Right lobe of liver (tissue), 6 donors: ENCODE results near the gene TIGAR. TPM values are rescaled to one million over a fixed set of nuclear protein-coding genes. Genes with fewer than 3 reads are reported as not detected.

Source experiments
- ATAC-seq, 4 donors: fragments of 200-7000 bp; cut with Tn5 transposase; one replicate each; pipeline ENCODE4 v1.9.1; 2020; ENCODE audit warnings: mild to moderate bottlenecking in 4 of 4, moderate library complexity in 4 of 4
- DNase-seq, 3 donors: peaks; one replicate each; pipeline ENCODE4 v3.0.0-alpha.2; 2020
- H3K27ac ChIP-seq, 3 donors: fragments of 200-600 bp; one replicate each; pipeline ENCODE4 v1.8.0; 2022
- H3K27me3 ChIP-seq, 2 donors: fragments of 200-600 bp; one replicate each; pipeline ENCODE4 v1.8.0; 2022
- H3K36me3 ChIP-seq, 4 donors: fragments of 200-600 bp; sonication (generic) in 1 of 4; one replicate each; pipeline versions ENCODE4 v1.5.1 to v1.8.0; 2017 to 2022; ENCODE audit warnings: control low read depth in 1 of 4
- H3K4me1 ChIP-seq, 4 donors: fragments of 200-600 bp; sonication (generic) in 1 of 4; one replicate each; pipeline versions ENCODE4 v1.5.1 to v1.8.0; 2017 to 2022; ENCODE audit warnings: control low read depth in 1 of 4
- H3K4me3 ChIP-seq, 3 donors: fragments of 200-600 bp; one replicate each; pipeline ENCODE4 v1.8.0; 2022
- H3K9me3 ChIP-seq, 4 donors: fragments of 200-600 bp; sonication (generic) in 1 of 4; one replicate each; pipeline versions ENCODE4 v1.5.1 to v1.8.0; 2017 to 2022; ENCODE audit warnings: control low read depth in 1 of 4
- CTCF ChIP-seq, 4 donors: fragments of 200-600 bp in 3 of 4; fragments of 450-650 bp in 1 of 4; IDR thresholded peaks; one replicate each; pipeline versions ENCODE4 v1.5.1 to v1.8.0; 2016 to 2022; ENCODE audit warnings: antibody characterized with exemption in 4 of 4, mild to moderate bottlenecking in 2 of 4
- POLR2A ChIP-seq: fragments of 450-650 bp; IDR thresholded peaks from one replicate; pipeline ENCODE4 v1.6.1; 2017; ENCODE audit warnings: antibody characterized with exemption, mild to moderate bottlenecking
- WGBS: methylation state at CpG from one replicate; pipeline ENCODE4 v1.1.6; 2018; ENCODE audit warnings: low coverage, low lambda C conversion rate; ENCODE audit not compliant: insufficient coverage; ENCODE audit errors: missing lambda C conversion rate; 5-methylcytosine and 5-hydroxymethylcytosine counted together
- intact Hi-C, 2 donors: fragments of 100-400 bp; cut with DNase I; formaldehyde crosslinking; loops; one replicate each; pipeline versions ENCODE4 v1.11.2 to v1.14.1; 2022
- total RNA-seq, 6 experiments: library from RNA; depleted of rRNA in 2 of 6; stranded (reverse); fragments of >200 nt in 2 of 6; fragmentation: NEBNext Ultra II Directional in 3 of 6; extraction: Animal tissue kit (Norgen Biotek cat#: 25700) in 3 of 6; gene quantifications; one replicate each; pipeline versions ENCODE4 v1.1.0 to v1.2.4, GENCODE V29; 2016 to 2023
- donor health status: DM: no; HTN: yes; CAD: no.
- donor health status: DM: no; HTN: no; CAD: no.
- donor health status: DM: no; HTN: no; CAD: no.
- donor health status: DM: no; HTN: yes; CAD: no.
- donor health status: DM: no; HTN: yes; CAD: no.

Gene TIGAR
- total RNA-seq, 6 experiments from 2014 or later = 4.0 to 9.1 (median 5.1) TPM

GRCh38 chr12:4275870-4276301 is 45.1 kb upstream of the TIGAR start:
- no peaks in the 10 kb centered on the region for H3K9me3 ChIP-seq
- DNase-seq (no peak), ATAC-seq (no peak)
- H3K4me1 ChIP-seq = peaks cover 0 to 33% (median 0%) of the 10 kb centered on the region in 4 donors
- TF ChIP-seq POLR2A (no peak), CTCF (IDR thresholded peaks at IDR 0.05) (no peak)
- intact Hi-C loops = loop anchor here in 1 of 2 donors (10.0 kb wide), 3 partner anchors 161 to 981 kb away; no protein-coding TSS in a partner anchor
- WGBS = 37% methylated on average over 8 of the region's 14 CpGs
- peaks cover 0 to 33% of the 10 kb centered on the region in 2 donors for H3K27me3 ChIP-seq
- no peak overlapping the region for H3K4me3 ChIP-seq
- no peak overlapping the region for H3K27ac ChIP-seq
- no peaks in the 10 kb centered on the region for H3K36me3 ChIP-seq

GRCh38 chr12:4276524-4277204 is 44.3 kb upstream of the TIGAR start:
- peak; percentile 73 to 82 (median 75) for DNase-seq
- Histone ChIP-seq H3K4me1 (peaks cover 0 to 30% (median 0%) of the 10 kb centered on the region in 4 donors), H3K4me3 (no peak overlapping the region), H3K36me3 (no peaks in the 10 kb centered on the region), H3K9me3 (no peaks in the 10 kb centered on the region), H3K27me3 (peaks cover 0 to 25% of the 10 kb centered on the region in 2 donors), H3K27ac (no peak overlapping the region)
- TF ChIP-seq CTCF (IDR thresholded peaks at IDR 0.05) = peak; percentile 78 to 90 (median 82)
- no peak for TF ChIP-seq POLR2A
- ATAC-seq = peak; percentile 70 to 77 (median 76)
- intact Hi-C loops = loop anchor here in 1 of 2 donors (10.0 kb wide), 3 partner anchors 162 to 982 kb away; no protein-coding TSS in a partner anchor
- WGBS = 5% methylated on average over 10 of the region's 10 CpGs

GRCh38 chr12:4277205-4277543 is 43.8 kb upstream of the TIGAR start:
- Histone ChIP-seq H3K9me3 (no peaks in the 10 kb centered on the region), H3K27me3 (peaks cover 0 to 23% of the 10 kb centered on the region in 2 donors), H3K36me3 (no peaks in the 10 kb centered on the region), H3K4me1 (peaks cover 0 to 27% (median 0%) of the 10 kb centered on the region in 4 donors), H3K27ac (no peak overlapping the region), H3K4me3 (no peak overlapping the region)
- intact Hi-C loops = loop anchor here in 1 of 2 donors (10.0 kb wide), 3 partner anchors 162 to 982 kb away; no protein-coding TSS in a partner anchor
- WGBS = 22% methylated on average over 6 of the region's 6 CpGs
- DNase-seq (no peak), ATAC-seq (no peak)
- TF ChIP-seq POLR2A (no peak), CTCF (IDR thresholded peaks at IDR 0.05) (no peak)

GRCh38 chr12:4277857-4278256 is 43.2 kb upstream of the TIGAR start:
- WGBS = 80% methylated on average over 3 of the region's 3 CpGs
- TF ChIP-seq CTCF (IDR thresholded peaks at IDR 0.05) (no peak), POLR2A (no peak)
- H3K4me1 ChIP-seq = peaks cover 0 to 20% (median 0%) of the 10 kb centered on the region in 4 donors
- no peaks in the 10 kb centered on the region for H3K9me3 ChIP-seq
- intact Hi-C loops = loop anchor here in 1 of 2 donors (10.0 kb wide), 3 partner anchors 163 to 983 kb away; no protein-coding TSS in a partner anchor
- no peak for ATAC-seq
- DNase-seq = no peak
- no peaks in the 10 kb centered on the region for H3K36me3 ChIP-seq
- no peak overlapping the region for H3K27ac ChIP-seq
- H3K27me3 ChIP-seq = peaks cover 0 to 19% of the 10 kb centered on the region in 2 donors
- H3K4me3 ChIP-seq = no peak overlapping the region
